ENCODE data around the gene TBC1D3D. TPM values are rescaled to one million over a fixed set of nuclear protein-coding genes. Genes with fewer than 3 reads are reported as not detected.
"Not testable (repeated sequence)": the region's sequence is repeated elsewhere in the genome, so short reads cannot be mapped to it uniquely, and the experiment has no call there.

The TBC1D3D gene
- 0.23 and 0.69 TPM in 2 replicates for total RNA-seq

GRCh38 chr17:38003676-38004075 lies at the start of gene TBC1D3D:
TSS of gene TBC1D3D (plus strand) at chr17:38003976. CDS start at chr17:38005561, 1,585 bp downstream.
- H3K27me3 Mint-ChIP-seq (ENCODE audit: insufficient read depth); DNase-seq (ENCODE audit: low spot score); H3K4me3 Mint-ChIP-seq; H3K36me3 Mint-ChIP-seq (ENCODE audit: low read depth); H3K9me3 Mint-ChIP-seq; intact Hi-C loops (cut with micrococcal nuclease); H3K27ac Mint-ChIP-seq; H3K4me1 Mint-ChIP-seq (ENCODE audit: low read depth): not testable (repeated sequence)

- H3K4me1 Mint-ChIP-seq (ENCODE audit: low read depth); H3K4me3 Mint-ChIP-seq; H3K36me3 Mint-ChIP-seq (ENCODE audit: low read depth); H3K27me3 Mint-ChIP-seq (ENCODE audit: insufficient read depth); H3K27ac Mint-ChIP-seq; H3K9me3 Mint-ChIP-seq; DNase-seq (ENCODE audit: low spot score); intact Hi-C loops (cut with micrococcal nuclease): not testable (repeated sequence)
Observed at GRCh38 chr17:37988960-37989359, 14.8 kb upstream of the TBC1D3D start, which contains the start of gene TBC1D3L. TSS of gene TBC1D3L (minus strand) at chr17:37989060. CDS start at chr17:37987520, 1,540 bp downstream.

Other genes with a start within 250 kb of the TBC1D3D start
- not detected in 2 replicates for gene TBC1D3K, start 79.6 kb upstream of the TBC1D3D start, total RNA-seq
- gene TBC1D3L, start 14.9 kb upstream of the TBC1D3D start, total RNA-seq: 17.9 and 19.8 TPM in 2 replicates
- gene TBC1D3C, start 64.7 kb downstream of the TBC1D3D start, total RNA-seq: 0.20 TPM in 1 of 2 replicates, not detected in the other
- not detected in 2 replicates for gene TBC1D3E, start 124.0 kb downstream of the TBC1D3D start, total RNA-seq
- gene TBC1D3, start 188.6 kb downstream of the TBC1D3D start, total RNA-seq: not detected in 2 replicates

Measured in activated T-helper 1 cell treated with anti-CD3 and anti-CD28 coated beads, Interleukin-12 subunit alpha, Interleukin-12 subunit beta, Interleukin-2, Interleukin-4 antibody, amounts not matched to agents 30 ng/mL and 10 ng/mL and 1 ng/mL, durations not matched to agents 14 hours and 24 hours and 36 hours (primary cell).